Adrenal gland (tissue), 5 donors: ENCODE measurements around the gene RYR3.

ENCODE experiments used
- CTCF ChIP-seq, 6 experiments: fragments of 450-650 bp in 4 of 6; fragments of 200-600 bp in 2 of 6; sonication (generic) in 1 of 6; IDR thresholded peaks; 1 replicate in 5 of 6; 2 replicates in 1 of 6; pipeline versions ENCODE4 v1.5.1 to v1.8.0; 2016 to 2021; ENCODE audit warnings: antibody characterized with exemption in 6 of 6, mild to moderate bottlenecking in 2 of 6, moderate library complexity in 1 of 6
- POLR2A ChIP-seq, 2 donors: fragments of 450-650 bp; IDR thresholded peaks; one replicate each; pipeline ENCODE4 v1.6.1; 2017; ENCODE audit warnings: antibody characterized with exemption in 2 of 2, mild to moderate bottlenecking in 2 of 2, moderate library complexity in 1 of 2
- donor health status: DM: no; HTN: no; CAD: no.

- TF ChIP-seq CTCF (IDR thresholded peaks at IDR 0.05), result no peak
- TF ChIP-seq POLR2A (IDR thresholded peaks at IDR 0.05), result no peak
Measured at GRCh38 chr15:33476076-33476475, 165.3 kb downstream of the RYR3 start.
